Measurements from ENCODE around the gene VDR. TPM values are rescaled to one million over a fixed set of nuclear protein-coding genes. Genes with fewer than 3 reads are reported as not detected.

The VDR gene
- total RNA-seq, 1 donor from 2014 or later = 0.52 TPM

DNA sequence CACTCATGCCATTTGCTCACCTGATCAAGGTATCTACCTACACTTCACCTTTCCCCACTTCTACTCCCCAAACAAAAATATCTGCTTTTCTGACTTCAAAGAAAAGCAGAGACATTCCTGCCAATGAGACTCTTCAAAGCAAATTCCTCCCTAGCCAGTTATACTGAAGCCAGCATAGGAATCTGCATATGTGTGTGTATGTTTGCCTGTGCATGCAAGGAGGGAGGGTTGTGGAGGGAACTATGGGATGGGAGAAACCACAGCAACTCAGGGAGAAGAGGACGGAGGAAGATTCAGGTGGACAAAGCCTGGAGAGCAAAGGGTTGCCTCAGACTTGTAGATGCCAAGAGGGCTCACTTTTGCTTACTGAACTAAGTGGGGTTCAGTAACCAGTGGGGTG is 26.4 kb upstream of the VDR start:
- Histone ChIP-seq H3K27ac (ENCODE audit: low read depth, low read length) (no peak overlapping the region), H3K27me3 (ENCODE audit: control insufficient read depth in 3 of 3, insufficient read depth in 3 of 3, low read length in 3 of 3) (peaks cover 0 to 9% (median 0%) of the 10 kb centered on the region in 3 donors), H3K4me3 (ENCODE audit: low read length in 3 of 3) (no peak overlapping the region), H3K36me3 (ENCODE audit: control insufficient read depth in 3 of 3, insufficient read depth in 3 of 3, low read length in 3 of 3) (no peaks in the 10 kb centered on the region), H3K4me1 (ENCODE audit: control insufficient read depth in 3 of 3, insufficient read depth in 3 of 3, low read length in 3 of 3) (peaks cover 3 to 9% (median 9%) of the 10 kb centered on the region in 3 donors), H3K9ac (ENCODE audit: low read depth in 1 of 3, low read length in 3 of 3) (no peak overlapping the region), H3K9me3 (ENCODE audit: control insufficient read depth in 3 of 3, low read length in 3 of 3) (no peaks in the 10 kb centered on the region)

GRCh38 chr12:47930634-47931033 is 25.8 kb upstream of the VDR start:
- Histone ChIP-seq H3K4me3 (ENCODE audit: low read length in 3 of 3) (no peak overlapping the region), H3K27ac (ENCODE audit: low read depth, low read length) (no peak overlapping the region), H3K27me3 (ENCODE audit: control insufficient read depth in 3 of 3, insufficient read depth in 3 of 3, low read length in 3 of 3) (peaks cover 0 to 9% (median 0%) of the 10 kb centered on the region in 3 donors), H3K9me3 (ENCODE audit: control insufficient read depth in 3 of 3, low read length in 3 of 3) (no peaks in the 10 kb centered on the region), H3K36me3 (ENCODE audit: control insufficient read depth in 3 of 3, insufficient read depth in 3 of 3, low read length in 3 of 3) (no peaks in the 10 kb centered on the region), H3K9ac (ENCODE audit: low read depth in 1 of 3, low read length in 3 of 3) (no peak overlapping the region), H3K4me1 (ENCODE audit: control insufficient read depth in 3 of 3, insufficient read depth in 3 of 3, low read length in 3 of 3) (peaks cover 3 to 9% (median 8%) of the 10 kb centered on the region in 3 donors)

GRCh38 chr12:47927346-47927745 is 22.6 kb upstream of the VDR start:
- no peak overlapping the region for H3K27ac ChIP-seq (ENCODE audit: low read depth, low read length)
- no peak overlapping the region for H3K9ac ChIP-seq (ENCODE audit: low read depth in 1 of 3, low read length in 3 of 3)
- H3K9me3 ChIP-seq (ENCODE audit: control insufficient read depth in 3 of 3, low read length in 3 of 3) = no peaks in the 10 kb centered on the region
- no peaks in the 10 kb centered on the region for H3K4me1 ChIP-seq (ENCODE audit: control insufficient read depth in 3 of 3, insufficient read depth in 3 of 3, low read length in 3 of 3)
- no peak overlapping the region for H3K4me3 ChIP-seq (ENCODE audit: low read length in 3 of 3)
- no peaks in the 10 kb centered on the region for H3K36me3 ChIP-seq (ENCODE audit: control insufficient read depth in 3 of 3, insufficient read depth in 3 of 3, low read length in 3 of 3)
- peaks cover 0 to 18% (median 0%) of the 10 kb centered on the region in 3 donors for H3K27me3 ChIP-seq (ENCODE audit: control insufficient read depth in 3 of 3, insufficient read depth in 3 of 3, low read length in 3 of 3)

DNA sequence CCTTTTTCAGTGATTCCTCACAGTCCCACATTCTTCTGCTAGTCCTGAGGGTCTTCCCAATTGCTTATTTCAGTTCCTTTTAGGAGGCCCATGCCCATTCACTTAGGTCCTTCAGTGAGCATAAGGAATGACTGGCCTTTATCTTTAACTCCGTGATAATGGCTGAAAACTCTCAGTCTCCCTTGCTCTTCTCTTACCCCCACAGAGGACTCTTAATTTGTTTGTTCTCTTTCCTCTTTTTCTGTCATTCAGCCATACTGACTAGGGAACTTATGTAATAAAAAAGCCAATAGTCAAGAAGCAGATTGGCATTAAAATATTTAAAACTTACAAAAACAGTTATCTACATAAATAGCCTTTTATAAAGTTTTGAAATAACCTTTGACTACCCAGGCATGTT is 17.1 kb upstream of the VDR start:
- no peaks in the 10 kb centered on the region for H3K4me1 ChIP-seq (ENCODE audit: control insufficient read depth in 3 of 3, insufficient read depth in 3 of 3, low read length in 3 of 3)
- no peaks in the 10 kb centered on the region for H3K36me3 ChIP-seq (ENCODE audit: control insufficient read depth in 3 of 3, insufficient read depth in 3 of 3, low read length in 3 of 3)

GRCh38 chr12:47920913-47921312 is 16.1 kb upstream of the VDR start:
- H3K4me1 ChIP-seq (ENCODE audit: control insufficient read depth in 3 of 3, insufficient read depth in 3 of 3, low read length in 3 of 3) = no peaks in the 10 kb centered on the region
- H3K9me3 ChIP-seq (ENCODE audit: control insufficient read depth in 3 of 3, low read length in 3 of 3) = no peaks in the 10 kb centered on the region
- no peak overlapping the region for H3K27ac ChIP-seq (ENCODE audit: low read depth, low read length)
- no peak overlapping the region for H3K4me3 ChIP-seq (ENCODE audit: low read length in 3 of 3)
- peaks cover 0 to 11% (median 0%) of the 10 kb centered on the region in 3 donors for H3K27me3 ChIP-seq (ENCODE audit: control insufficient read depth in 3 of 3, insufficient read depth in 3 of 3, low read length in 3 of 3)
- no peaks in the 10 kb centered on the region for H3K36me3 ChIP-seq (ENCODE audit: control insufficient read depth in 3 of 3, insufficient read depth in 3 of 3, low read length in 3 of 3)
- H3K9ac ChIP-seq (ENCODE audit: low read depth in 1 of 3, low read length in 3 of 3) = no peak overlapping the region

More for the DNA sequence above, 17.1 kb upstream of the VDR start:
- Histone ChIP-seq H3K27ac (ENCODE audit: low read depth, low read length) (no peak overlapping the region), H3K9ac (ENCODE audit: low read depth in 1 of 3, low read length in 3 of 3) (no peak overlapping the region), H3K4me3 (ENCODE audit: low read length in 3 of 3) (no peak overlapping the region), H3K27me3 (ENCODE audit: control insufficient read depth in 3 of 3, insufficient read depth in 3 of 3, low read length in 3 of 3) (peaks cover 0 to 11% (median 0%) of the 10 kb centered on the region in 3 donors), H3K9me3 (ENCODE audit: control insufficient read depth in 3 of 3, low read length in 3 of 3) (no peaks in the 10 kb centered on the region)

GRCh38 chr12:47913081-47913480 is 8.3 kb upstream of the VDR start:
- no peak overlapping the region for H3K4me3 ChIP-seq (ENCODE audit: low read length in 3 of 3)
- no peaks in the 10 kb centered on the region for H3K36me3 ChIP-seq (ENCODE audit: control insufficient read depth in 3 of 3, insufficient read depth in 3 of 3, low read length in 3 of 3)
- peaks cover 0 to 2% (median 0%) of the 10 kb centered on the region in 3 donors for H3K27me3 ChIP-seq (ENCODE audit: control insufficient read depth in 3 of 3, insufficient read depth in 3 of 3, low read length in 3 of 3)
- H3K9me3 ChIP-seq (ENCODE audit: control insufficient read depth in 3 of 3, low read length in 3 of 3) = no peaks in the 10 kb centered on the region
- no peak overlapping the region for H3K9ac ChIP-seq (ENCODE audit: low read depth in 1 of 3, low read length in 3 of 3)
- no peak overlapping the region for H3K27ac ChIP-seq (ENCODE audit: low read depth, low read length)
- no peaks in the 10 kb centered on the region for H3K4me1 ChIP-seq (ENCODE audit: control insufficient read depth in 3 of 3, insufficient read depth in 3 of 3, low read length in 3 of 3)

- H3K27ac ChIP-seq (ENCODE audit: low read depth, low read length) = no peak overlapping the region
- peaks cover 0 to 2% (median 0%) of the 10 kb centered on the region in 3 donors for H3K27me3 ChIP-seq (ENCODE audit: control insufficient read depth in 3 of 3, insufficient read depth in 3 of 3, low read length in 3 of 3)
- H3K9me3 ChIP-seq (ENCODE audit: control insufficient read depth in 3 of 3, low read length in 3 of 3) = no peaks in the 10 kb centered on the region
- no peak overlapping the region for H3K4me3 ChIP-seq (ENCODE audit: low read length in 3 of 3)
- H3K4me1 ChIP-seq (ENCODE audit: control insufficient read depth in 3 of 3, insufficient read depth in 3 of 3, low read length in 3 of 3) = no peaks in the 10 kb centered on the region
- H3K36me3 ChIP-seq (ENCODE audit: control insufficient read depth in 3 of 3, insufficient read depth in 3 of 3, low read length in 3 of 3) = no peaks in the 10 kb centered on the region
- no peak overlapping the region for H3K9ac ChIP-seq (ENCODE audit: low read depth in 1 of 3, low read length in 3 of 3)
These were observed 7.8 kb upstream of the VDR start for GRCh38 chr12:47912556-47912955.

- H3K4me1 ChIP-seq (ENCODE audit: control insufficient read depth in 3 of 3, insufficient read depth in 3 of 3, low read length in 3 of 3) = no peaks in the 10 kb centered on the region
- no peaks in the 10 kb centered on the region for H3K9me3 ChIP-seq (ENCODE audit: control insufficient read depth in 3 of 3, low read length in 3 of 3)
- H3K36me3 ChIP-seq (ENCODE audit: control insufficient read depth in 3 of 3, insufficient read depth in 3 of 3, low read length in 3 of 3) = no peaks in the 10 kb centered on the region
- no peak overlapping the region for H3K27ac ChIP-seq (ENCODE audit: low read depth, low read length)
- H3K4me3 ChIP-seq (ENCODE audit: low read length in 3 of 3) = no peak overlapping the region
- no peak overlapping the region for H3K9ac ChIP-seq (ENCODE audit: low read depth in 1 of 3, low read length in 3 of 3)
- no peaks in the 10 kb centered on the region for H3K27me3 ChIP-seq (ENCODE audit: control insufficient read depth in 3 of 3, insufficient read depth in 3 of 3, low read length in 3 of 3)
These were observed 6.2 kb upstream of the VDR start for GRCh38 chr12:47910981-47911380.

DNA sequence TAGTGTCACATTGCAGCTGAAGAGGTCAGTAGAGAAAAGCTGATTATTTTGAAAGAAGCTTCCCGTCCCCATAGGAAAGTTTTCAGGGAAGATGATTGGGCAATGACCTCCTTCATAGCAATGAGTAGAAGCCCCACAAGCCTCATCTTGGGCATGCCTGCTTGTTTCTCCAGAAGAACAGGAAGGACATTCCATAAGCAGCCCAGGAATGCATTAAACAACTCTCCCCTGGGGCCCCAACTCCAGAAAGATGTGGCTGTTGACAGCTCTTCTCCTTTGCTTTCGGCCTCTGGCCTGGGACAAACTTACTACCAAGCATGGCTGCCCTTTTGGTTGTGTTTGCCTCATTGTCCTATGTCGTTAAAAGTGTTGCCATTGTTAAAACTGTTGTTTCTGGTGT is 5.7 kb upstream of the VDR start:
- Histone ChIP-seq H3K27me3 (ENCODE audit: control insufficient read depth in 3 of 3, insufficient read depth in 3 of 3, low read length in 3 of 3) (no peaks in the 10 kb centered on the region), H3K27ac (ENCODE audit: low read depth, low read length) (no peak overlapping the region), H3K4me1 (ENCODE audit: control insufficient read depth in 3 of 3, insufficient read depth in 3 of 3, low read length in 3 of 3) (peaks cover under 1 to 2% (median under 1%) of the 10 kb centered on the region in 3 donors), H3K9me3 (ENCODE audit: control insufficient read depth in 3 of 3, low read length in 3 of 3) (no peaks in the 10 kb centered on the region), H3K4me3 (ENCODE audit: low read length in 3 of 3) (no peak overlapping the region), H3K36me3 (ENCODE audit: control insufficient read depth in 3 of 3, insufficient read depth in 3 of 3, low read length in 3 of 3) (no peaks in the 10 kb centered on the region), H3K9ac (ENCODE audit: low read depth in 1 of 3, low read length in 3 of 3) (no peak overlapping the region)

- Histone ChIP-seq H3K4me3 (ENCODE audit: low read length in 3 of 3) (no peak overlapping the region), H3K36me3 (ENCODE audit: control insufficient read depth in 3 of 3, insufficient read depth in 3 of 3, low read length in 3 of 3) (no peaks in the 10 kb centered on the region), H3K27ac (ENCODE audit: low read depth, low read length) (no peak overlapping the region), H3K27me3 (ENCODE audit: control insufficient read depth in 3 of 3, insufficient read depth in 3 of 3, low read length in 3 of 3) (no peaks in the 10 kb centered on the region), H3K9ac (ENCODE audit: low read depth in 1 of 3, low read length in 3 of 3) (no peak overlapping the region), H3K9me3 (ENCODE audit: control insufficient read depth in 3 of 3, low read length in 3 of 3) (no peaks in the 10 kb centered on the region), H3K4me1 (ENCODE audit: control insufficient read depth in 3 of 3, insufficient read depth in 3 of 3, low read length in 3 of 3) (peaks cover 6 to 7% (median 6%) of the 10 kb centered on the region in 3 donors)
These were observed 5.2 kb upstream of the VDR start for GRCh38 chr12:47909839-47910465.

All from skeletal muscle tissue (tissue), 4 donors.